Kidney capillary endothelial cell (primary cell): ENCODE data around the gene DAND5.

Experiments
- DNase-seq: peaks from one replicate; pipeline ENCODE4 v3.0.0-alpha.2; 2018; ENCODE audit warnings: low spot score

The DAND5 gene, protein sequence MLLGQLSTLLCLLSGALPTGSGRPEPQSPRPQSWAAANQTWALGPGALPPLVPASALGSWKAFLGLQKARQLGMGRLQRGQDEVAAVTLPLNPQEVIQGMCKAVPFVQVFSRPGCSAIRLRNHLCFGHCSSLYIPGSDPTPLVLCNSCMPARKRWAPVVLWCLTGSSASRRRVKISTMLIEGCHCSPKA

DNA sequence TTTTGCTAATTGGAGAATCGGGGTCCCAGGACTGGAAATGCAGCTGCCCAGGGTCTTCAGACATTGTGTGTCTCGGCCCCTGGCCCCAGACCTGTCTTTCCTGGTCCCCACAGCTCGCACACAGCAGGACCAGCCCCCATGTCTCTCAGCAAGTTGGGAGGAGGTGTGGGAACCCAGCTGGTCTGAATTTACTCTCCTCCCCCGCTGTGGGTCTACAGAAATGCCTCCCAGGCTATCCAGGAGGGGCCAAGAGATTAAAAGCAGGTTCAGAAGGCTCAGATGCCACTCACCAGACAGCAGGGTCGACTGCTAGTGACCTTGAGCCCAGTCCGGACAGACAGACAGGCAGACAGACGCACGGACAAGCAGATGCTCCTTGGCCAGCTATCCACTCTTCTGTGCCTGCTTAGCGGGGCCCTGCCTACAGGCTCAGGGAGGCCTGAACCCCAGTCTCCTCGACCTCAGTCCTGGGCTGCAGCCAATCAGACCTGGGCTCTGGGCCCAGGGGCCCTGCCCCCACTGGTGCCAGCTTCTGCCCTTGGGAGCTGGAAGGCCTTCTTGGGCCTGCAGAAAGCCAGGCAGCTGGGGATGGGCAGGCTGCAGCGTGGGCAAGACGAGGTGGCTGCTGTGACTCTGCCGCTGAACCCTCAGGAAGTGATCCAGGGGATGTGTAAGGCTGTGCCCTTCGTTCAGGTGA, at the start of gene DAND5:
Gene DAND5 (plus strand): TSS at position 285 of the 697 bp plus-strand sequence. CDS start 85 bp downstream, at position 370.
- no peak for DNase-seq

DNA sequence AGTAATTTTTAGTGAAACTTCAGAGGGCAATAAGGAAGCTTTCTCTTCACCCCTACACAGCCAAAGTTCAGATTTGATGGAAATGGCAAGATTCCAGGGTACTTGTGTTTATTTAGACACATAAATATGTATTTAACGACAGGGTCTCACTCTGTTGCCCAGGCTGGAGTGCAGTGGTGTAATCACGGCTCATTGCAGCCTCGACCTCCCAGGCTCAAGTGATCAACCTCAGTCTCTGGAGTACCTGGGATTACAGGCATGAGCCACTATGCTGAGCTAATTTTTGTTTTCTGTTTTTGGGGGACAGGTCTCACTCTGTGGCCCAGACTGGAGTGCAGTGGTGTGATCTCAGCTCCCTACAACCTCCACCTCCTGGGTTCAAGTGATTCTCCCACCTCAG, 48.3 kb upstream of the DAND5 start:
- DNase-seq, result no peak

DNA sequence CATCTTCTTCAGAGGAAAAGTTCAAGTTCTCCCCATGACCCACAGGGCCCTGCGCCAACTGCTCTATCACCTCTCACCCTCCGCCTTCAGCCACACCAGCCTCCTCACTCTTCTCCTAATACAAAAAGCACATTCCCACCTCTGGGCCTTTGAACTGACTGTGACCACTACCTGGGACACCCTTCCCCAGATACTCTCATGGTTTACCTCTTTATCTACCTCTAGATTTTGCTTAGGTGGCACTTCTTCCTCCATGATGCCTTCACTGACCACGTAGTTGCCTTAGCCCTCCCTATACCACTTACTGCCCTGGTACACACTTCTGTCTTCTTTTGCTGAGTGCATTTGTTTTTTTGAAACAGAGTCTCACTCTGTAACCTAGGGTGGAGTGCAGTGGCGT, 46.4 kb upstream of the DAND5 start:
- no peak for DNase-seq

DNA sequence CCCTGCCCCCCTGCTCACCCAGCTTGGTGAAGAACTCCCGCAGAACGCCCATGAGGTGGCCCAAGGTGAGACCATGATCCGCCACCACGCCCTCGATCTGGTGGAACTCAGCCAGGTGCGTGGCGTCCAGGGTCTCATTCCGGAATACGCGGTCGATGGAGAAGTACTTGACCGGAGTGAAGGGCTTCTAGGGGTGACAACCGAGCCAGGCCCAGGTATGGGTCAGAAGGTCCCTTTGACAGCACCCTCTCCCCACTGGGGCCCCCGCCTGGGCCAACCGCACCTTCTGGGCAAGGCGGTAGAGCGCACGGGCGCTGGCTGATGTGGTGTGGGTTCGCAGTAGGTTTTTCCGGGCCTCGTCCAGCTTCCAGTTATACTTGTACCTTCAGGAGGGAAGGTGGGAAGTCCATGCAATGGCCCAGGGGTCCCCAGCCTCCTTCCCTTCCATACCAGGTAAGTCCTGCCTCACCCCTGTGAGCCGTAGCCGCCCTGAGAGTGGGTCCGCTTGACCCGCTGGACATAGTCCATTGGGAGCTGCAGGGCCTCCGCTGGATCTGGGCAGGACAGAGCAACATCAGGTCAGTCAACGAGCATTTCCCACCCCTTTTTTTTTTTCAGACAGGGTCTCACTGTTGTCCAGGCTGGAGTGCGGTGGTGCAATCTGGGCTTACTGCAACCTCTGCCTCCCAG, 44.6 kb upstream of the DAND5 start:
- no peak for DNase-seq

DNA sequence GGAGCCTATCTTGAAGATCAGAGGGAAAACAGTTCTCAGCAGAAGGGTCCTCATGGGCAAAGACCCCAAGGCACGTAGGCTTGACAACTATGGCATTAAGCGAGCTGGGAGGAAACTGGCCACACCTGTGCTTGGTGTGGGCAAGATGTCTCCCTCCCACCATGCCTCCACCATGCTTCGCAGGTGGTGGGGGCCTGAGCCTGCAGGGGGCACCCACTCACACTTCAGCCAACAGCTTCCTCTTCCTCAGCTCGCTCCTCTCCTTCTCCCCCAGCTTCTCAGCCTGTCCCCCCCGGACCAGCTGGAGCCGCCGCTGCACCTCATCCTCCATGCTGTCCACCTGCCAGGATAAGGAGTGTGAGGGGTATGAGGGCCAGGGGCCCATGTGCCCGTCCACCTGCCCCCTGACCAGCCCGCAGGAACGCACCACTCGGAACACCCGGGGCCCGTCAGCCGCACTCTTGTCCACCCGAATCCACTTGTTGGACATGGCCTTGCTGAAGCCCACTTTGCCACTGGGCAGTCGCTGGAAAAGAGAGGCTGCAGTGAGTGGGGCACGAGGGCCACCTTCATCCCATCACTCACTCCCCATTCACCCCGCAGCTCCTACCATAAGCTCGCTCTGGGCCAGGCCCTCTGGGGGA, 39.3 kb upstream of the DAND5 start:
- DNase-seq, result no peak

DNA sequence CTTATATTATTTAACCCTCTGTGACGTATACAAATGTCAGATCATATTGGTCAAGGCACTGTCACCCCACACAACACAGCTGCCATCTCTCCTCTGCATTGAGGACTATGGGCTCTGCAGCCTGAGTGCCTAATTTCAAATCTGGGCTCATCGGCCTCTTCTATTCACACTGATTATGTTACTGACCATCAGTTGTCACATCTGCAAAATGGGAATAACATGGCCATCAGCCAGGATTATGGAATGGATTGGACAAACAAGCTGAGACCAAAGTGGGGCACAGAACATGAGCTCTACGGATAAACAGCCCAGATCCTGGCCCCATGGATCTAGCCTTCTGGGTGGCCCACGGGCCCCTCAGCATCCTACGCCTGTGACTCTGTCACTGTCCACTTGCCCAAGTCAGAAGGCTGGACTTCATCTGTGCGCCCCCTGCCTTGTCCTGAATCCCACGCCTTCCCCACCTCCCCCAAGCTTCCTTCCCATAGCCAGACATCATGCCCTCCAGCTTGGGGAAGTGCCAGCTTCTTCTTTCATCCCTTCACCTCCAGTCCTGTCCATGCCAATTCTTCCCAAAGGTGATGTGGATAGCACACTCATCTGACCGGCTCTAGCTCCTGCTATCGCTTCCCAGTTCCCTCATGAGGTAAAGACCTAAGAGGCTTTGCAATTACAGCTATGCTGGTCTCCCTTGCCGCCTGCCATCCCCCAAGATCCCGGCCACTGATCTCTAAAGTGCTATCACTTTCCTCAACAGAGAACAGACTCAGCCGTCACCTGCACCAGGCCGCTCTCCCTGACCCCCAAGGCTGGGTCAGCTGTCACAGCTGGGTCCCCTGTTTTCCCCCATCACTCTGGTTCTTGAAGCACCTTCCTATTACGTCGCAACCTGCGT, 36.7 kb upstream of the DAND5 start:
- DNase-seq, result no peak

DNA sequence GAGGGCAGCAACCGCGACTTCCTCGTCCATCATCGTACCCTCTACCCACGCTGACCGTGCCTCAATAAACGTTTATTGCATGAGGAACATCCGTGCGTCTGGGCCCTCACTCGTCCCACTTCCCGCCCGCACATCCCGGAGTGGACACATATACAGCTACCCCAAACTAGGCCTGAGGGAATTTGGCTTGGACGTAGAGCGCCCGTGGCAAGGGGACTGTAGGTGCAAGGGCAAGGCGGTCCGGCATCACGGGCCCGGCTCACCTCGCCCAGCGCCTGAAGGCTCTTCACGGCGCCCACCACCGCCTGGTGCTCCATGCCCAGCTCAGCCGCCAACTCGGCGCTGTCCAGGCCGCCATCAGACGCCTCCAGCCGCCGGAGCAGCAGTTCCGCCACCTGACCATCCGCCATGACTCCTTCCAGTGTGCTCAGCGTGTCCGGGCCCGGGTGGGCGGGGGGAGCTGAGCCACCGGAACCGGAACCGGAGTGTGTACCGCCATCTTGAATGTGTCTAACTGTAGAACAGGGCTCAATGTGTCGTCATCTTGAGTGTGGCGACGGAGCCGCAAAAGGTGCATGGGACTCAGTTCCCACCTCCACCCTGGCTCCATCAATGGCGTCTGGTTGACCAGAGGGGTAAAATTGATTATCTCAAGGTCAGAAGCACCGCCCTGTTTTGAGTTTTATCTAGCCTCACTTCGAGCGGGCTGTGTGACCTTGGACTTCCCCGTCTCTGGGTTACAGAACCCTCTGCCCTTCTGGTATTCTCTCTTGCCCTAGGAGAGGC, 35.9 kb upstream of the DAND5 start, which contains the start of gene FARSA:
Gene FARSA (minus strand): TSS at position 425 of the 786 bp plus-strand sequence. CDS start 15 bp downstream, at position 410.
- DNase-seq, result peak; percentile 88

DNA sequence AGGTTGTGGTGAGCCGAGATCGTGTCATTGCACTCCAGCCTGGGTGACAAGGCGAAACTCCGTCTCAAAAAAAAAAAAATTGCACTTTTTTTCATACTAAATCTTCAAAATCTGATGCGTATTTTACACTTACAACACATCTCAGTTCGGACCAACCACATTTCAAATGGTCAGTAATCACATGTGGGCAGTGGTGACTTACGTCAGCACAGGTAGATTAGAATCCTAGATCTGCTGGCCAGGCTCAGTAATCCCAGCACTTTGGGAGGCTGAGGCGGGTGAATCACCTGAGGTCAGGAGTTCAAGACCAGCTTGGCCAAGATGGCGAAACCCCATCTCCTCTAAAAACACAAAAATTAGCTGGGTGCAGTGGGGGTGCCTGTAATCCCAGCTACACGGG, 34.3 kb upstream of the DAND5 start:
- DNase-seq, result no peak

DNA sequence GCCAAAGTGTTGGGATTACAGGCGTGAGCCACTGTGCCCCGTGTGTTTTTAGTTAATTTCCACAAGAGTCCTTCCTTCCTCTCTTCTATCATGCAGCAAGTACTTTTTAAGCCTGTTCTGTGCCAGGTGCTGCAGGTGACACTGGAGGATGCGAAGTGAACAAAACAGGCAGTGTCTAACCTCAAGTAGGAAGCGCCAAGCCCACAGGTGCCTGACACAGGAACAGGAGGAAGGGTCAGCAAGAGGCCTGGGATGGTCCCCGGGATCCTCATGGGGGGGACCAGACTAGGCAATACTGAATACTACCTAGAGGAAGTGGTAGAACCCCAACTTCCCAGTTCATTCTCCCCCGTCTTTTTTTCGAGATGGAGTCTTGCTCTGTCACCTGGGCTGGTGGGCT, 32.8 kb upstream of the DAND5 start:
- DNase-seq, result no peak

DNA sequence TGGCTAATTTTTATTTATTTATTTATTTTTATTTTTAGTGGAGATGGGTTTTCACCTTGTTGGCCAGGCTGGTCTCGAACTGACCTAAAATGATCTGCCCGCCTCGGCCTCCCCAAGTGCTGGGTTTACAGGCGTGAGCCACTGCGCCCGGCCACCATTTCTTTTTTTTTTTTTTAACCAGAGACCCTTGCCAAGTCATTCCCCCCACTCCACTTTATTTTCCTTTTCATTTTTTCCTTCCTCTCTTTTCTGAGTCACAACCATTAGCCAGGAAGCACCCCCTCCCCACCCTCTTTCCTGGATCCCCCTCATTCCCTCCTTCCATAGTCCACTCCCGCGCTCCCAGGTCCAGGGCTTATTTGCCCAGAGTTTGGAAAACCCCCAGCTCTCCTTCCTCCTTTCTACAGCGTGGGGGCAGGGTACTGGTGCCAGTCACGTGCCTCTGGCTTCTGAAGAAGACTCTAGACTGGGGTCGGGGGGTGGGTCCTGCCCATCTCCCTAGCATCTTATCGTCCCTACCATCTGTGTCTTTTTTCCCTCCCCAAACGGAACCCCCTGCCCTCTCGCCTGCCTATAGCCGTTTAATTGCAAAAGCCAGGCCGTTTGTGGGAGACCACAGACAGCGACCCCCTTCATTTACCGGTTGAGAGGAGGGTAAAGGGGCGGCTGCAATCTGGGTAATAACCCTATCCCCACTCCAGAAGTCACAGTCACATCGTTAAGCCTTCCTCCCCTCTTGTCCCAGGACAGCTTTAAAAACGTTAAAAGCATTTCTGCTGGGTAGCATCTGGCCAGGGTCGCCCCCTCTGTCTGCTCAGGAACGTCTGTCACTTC, 32.1 kb upstream of the DAND5 start:
- DNase-seq, result no peak

DNA sequence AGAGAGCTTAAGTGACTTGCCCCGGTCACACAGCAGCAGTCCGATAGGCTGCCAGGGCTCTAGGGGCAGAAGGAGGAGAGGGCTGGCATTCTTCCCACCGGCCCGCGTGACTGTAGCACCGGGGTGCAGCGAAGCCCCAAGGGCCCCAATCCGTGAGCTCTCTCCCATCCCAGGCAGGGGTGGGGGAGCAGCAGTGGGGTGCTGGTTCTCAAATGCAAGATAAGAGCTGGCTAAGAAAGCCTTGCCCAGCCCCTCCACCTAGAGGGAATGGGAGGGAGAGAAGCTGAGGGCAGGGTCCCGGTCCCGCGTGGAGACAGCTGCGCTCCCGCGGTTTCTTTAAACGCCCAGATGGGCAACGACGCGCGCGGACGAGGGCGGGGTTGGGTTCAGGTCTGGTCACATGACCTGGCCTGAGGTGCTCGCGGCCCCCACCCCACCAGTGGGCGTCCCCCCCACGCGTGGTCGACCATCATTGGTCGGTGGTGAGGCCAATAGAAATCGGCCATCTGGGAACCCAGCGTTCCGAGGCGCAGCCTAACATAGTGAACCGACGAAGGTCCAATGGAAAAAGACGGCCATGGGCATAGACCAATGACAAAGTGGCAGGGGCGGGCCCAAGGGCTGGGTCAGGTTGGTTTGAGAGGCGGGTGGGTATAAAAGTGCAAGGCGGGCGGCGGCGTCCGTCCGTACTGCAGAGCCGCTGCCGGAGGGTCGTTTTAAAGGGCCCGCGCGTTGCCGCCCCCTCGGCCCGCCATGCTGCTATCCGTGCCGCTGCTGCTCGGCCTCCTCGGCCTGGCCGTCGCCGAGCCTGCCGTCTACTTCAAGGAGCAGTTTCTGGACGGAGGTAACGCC, 31.2 kb upstream of the DAND5 start, which contains the start of gene CALR:
Gene CALR (plus strand): TSS at position 683 of the 852 bp plus-strand sequence. CDS start 71 bp downstream, at position 754.
- DNase-seq, result peak; percentile 99

DNA sequence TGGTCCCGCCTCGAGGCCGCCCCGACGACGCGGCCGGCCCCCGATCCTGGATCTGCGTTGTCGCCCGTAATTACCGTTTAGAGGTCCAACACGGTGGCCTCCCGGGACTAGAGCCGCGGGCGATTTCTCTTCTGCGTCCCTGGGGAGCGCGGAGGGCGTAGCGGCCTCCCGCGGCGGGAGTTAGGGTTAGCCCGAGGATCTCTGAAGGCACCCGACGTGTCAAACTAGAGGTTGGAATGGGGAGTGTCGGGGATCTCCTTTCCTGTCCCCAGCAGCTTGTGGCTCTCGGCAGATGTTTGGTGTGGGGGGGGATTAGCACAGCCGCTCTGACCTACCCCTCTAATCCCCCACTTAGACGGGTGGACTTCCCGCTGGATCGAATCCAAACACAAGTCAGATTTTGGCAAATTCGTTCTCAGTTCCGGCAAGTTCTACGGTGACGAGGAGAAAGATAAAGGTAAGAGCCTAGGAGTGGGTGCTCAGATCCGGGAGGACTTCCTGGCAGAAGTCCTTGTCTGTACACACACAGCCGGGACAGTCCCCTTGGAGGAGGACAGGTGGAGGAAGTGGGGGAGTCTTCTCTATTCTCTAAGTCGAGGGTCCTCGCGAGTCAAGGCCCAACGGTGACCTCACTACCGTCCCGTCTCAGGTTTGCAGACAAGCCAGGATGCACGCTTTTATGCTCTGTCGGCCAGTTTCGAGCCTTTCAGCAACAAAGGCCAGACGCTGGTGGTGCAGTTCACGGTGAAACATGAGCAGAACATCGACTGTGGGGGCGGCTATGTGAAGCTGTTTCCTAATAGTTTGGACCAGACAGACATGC, 30.4 kb upstream of the DAND5 start:
- no peak for DNase-seq

DNA sequence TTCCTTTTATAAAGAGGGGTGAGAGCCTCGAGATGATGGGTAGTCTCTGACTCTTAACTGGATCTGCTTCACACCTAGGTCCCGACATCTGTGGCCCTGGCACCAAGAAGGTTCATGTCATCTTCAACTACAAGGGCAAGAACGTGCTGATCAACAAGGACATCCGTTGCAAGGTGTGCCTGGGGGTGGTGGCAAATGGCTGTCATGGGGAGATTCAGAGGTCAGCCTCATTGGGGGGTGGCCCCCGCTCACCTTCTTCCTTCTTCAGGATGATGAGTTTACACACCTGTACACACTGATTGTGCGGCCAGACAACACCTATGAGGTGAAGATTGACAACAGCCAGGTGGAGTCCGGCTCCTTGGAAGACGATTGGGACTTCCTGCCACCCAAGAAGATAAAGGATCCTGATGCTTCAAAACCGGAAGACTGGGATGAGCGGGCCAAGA, 29.4 kb upstream of the DAND5 start:
- DNase-seq, result no peak

DNA sequence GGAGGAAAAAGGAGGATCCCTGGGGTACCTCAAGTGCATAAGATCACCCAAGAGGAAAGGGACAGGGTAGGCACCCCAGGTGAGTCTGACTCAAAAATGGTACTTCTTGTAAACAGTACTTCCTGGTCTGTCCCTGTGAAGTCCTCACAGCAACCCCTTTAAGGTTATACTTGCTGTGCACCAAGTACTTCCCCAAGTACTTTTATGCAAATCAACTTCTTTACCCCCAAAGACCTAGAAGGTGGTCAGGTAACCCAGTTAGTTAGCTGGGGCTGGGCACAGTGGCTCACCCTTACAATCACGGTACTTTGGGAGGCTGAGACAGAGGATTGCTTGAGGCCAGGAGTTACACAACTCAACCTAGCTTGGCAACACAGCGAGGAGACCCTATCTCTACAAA, 28.5 kb upstream of the DAND5 start:
- no peak for DNase-seq

DNA sequence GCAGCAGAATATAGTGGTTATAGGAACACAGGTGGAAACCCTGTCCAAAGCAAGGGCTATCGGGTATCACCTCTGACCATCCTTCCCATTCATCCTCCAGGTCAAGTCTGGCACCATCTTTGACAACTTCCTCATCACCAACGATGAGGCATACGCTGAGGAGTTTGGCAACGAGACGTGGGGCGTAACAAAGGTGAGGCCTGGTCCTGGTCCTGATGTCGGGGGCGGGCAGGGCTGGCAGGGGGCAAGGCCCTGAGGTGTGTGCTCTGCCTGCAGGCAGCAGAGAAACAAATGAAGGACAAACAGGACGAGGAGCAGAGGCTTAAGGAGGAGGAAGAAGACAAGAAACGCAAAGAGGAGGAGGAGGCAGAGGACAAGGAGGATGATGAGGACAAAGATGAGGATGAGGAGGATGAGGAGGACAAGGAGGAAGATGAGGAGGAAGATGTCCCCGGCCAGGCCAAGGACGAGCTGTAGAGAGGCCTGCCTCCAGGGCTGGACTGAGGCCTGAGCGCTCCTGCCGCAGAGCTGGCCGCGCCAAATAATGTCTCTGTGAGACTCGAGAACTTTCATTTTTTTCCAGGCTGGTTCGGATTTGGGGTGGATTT, 25.8 kb upstream of the DAND5 start:
- DNase-seq, result no peak

DNA sequence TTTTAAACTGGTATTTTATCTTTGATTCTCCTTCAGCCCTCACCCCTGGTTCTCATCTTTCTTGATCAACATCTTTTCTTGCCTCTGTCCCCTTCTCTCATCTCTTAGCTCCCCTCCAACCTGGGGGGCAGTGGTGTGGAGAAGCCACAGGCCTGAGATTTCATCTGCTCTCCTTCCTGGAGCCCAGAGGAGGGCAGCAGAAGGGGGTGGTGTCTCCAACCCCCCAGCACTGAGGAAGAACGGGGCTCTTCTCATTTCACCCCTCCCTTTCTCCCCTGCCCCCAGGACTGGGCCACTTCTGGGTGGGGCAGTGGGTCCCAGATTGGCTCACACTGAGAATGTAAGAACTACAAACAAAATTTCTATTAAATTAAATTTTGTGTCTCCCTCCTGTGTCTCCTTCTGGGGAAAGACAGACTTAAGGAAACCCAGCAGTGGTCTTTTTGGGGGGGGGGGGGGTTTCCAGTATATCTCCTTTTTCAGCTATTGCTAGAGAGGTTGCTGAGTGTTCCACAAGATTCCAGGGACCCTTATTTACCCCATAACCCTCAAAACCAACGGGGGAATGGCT, 25.2 kb upstream of the DAND5 start:
- no peak for DNase-seq

DNA sequence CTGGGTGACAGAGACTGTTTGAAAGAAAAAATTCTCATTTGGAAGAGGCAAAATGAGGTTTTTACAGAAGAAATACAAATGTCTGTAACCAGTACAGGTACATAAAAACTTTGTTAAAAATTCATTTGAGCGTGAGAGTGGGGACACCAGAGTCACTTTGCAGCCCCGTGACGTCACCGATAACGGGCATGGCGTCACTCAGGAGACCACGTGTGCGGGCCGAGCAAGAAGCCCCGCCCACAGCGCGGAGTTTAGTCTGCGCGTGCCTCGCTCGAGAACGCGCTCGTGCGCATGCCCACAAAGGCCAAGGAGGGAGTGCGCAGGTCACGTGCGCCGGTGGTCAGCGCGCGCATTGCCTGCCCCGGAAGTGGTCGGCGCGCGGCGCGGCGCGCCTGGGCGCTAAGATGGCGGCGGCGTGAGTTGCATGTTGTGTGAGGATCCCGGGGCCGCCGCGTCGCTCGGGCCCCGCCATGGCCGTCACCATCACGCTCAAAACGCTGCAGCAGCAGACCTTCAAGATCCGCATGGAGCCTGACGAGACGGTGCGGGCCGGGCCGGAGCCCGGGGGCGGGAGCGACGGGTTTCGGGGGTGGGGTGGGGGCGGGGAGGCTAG, 23.8 kb upstream of the DAND5 start, which contains the start of gene RAD23A:
Gene RAD23A (plus strand): TSS at position 384 of the 613 bp plus-strand sequence. CDS start 87 bp downstream, at position 471.
- DNase-seq, result peak; percentile 94
